GM08714 (cell line): ENCODE data around the gene ANKRD44.

ENCODE experiments used
- H3K4me3 ChIP-seq: fragments of 200-500 bp; sonication (Bioruptor generic); 2 replicates; pipeline ENCODE4 v1.5.1; 2014; ENCODE audit warnings: mild to moderate bottlenecking, low read length, inconsistent platforms
- ZNF274 ChIP-seq: IDR thresholded peaks from 2 replicates; pipeline ENCODE4 v1.6.1; 2012; ENCODE audit warnings: mild to moderate bottlenecking, low read depth, low read length

ANKRD44 gene

DNA sequence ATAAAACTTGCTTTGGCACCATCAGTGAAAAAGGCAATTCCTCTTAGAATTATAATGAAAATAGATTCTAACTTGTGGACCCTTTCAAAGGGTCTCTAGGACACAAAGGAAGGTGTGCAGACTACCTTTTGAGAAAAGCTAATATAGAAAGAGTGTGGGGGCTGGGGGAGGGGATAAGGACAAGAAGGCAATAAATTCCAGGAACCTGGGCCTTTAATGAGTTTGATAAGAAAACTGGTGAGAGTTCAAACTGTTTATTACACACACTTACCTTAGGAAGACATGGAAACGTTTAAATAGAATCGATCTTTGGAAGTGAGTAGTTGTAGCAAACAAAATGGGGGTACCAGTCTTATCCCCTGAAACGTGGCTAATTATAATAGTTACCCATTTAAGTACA lies 344.5 kb downstream of the ANKRD44 start:
- no peak for TF ChIP-seq ZNF274
- H3K4me3 ChIP-seq = no peak overlapping the region

DNA sequence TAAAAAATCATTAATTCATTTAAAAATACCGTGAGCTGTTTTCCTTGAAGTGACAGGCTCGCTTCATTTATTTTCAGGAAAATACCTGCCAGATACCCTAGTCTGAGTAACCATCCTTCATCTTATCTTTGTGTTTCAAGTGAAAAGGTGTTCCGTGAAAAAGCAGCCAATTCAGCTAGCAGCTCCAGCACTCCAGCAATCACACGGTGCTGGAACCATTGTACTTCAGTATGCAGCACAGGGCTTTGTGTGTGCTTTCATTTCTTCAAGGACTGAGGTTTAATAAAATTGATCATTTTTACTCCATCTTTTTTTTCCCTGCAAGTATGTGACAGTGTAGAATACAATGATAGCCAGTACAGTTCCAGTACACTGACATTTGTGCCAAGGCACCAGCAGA lies 344.9 kb downstream of the ANKRD44 start:
- H3K4me3 ChIP-seq = no peak overlapping the region
- no peak for TF ChIP-seq ZNF274

GRCh38 chr2:196963961-196964360 lies 346.6 kb downstream of the ANKRD44 start:
- TF ChIP-seq ZNF274 = no peak
- no peak overlapping the region for H3K4me3 ChIP-seq

GRCh38 chr2:196963043-196963442 lies 347.5 kb downstream of the ANKRD44 start:
- TF ChIP-seq ZNF274 = no peak
- H3K4me3 ChIP-seq = no peak overlapping the region

DNA sequence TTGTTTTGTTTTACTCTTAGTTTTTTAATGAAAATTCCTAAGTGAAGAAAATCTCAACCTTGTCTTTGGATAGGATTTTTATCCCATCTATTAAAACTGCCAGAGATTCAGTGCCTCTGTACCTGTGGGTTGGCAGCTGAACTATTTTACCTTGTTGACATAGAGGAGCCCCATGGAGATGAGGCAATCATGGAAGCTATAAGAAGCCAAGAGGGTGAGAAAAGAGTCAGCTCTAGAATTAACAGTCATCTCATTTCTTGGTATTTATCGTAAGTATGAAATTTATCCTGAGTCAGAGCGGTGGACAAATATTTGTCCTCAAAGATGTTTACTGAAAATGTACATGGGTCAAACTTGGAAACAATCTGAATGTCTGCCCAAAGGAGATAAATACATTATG lies 348.3 kb downstream of the ANKRD44 start:
- no peak overlapping the region for H3K4me3 ChIP-seq
- TF ChIP-seq ZNF274 = no peak

DNA sequence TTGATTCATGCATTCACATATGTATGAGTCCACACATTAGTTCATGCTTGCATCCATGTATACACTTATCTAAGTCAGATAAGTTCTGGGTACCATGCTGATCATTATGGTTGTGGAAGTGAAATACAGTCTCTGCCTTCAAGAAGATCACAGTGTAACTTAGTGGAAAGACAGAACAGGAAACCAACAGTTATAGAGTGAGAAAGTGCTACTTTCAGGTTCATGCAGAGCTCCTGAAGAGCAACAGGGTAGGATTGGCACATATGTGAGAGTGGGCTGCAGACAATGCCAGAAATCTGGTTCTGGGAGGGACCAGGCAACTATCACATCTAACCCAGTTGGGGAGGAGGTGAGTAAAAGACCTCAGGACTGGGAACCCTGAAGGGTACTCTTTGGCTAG lies 348.7 kb downstream of the ANKRD44 start:
- no peak overlapping the region for H3K4me3 ChIP-seq
- no peak for TF ChIP-seq ZNF274

GRCh38 chr2:196959734-196960338 lies 350.7 kb downstream of the ANKRD44 start:
- H3K4me3 ChIP-seq = no peak overlapping the region
- no peak for TF ChIP-seq ZNF274

- no peak overlapping the region for H3K4me3 ChIP-seq
- TF ChIP-seq ZNF274 = no peak
Observed at GRCh38 chr2:196959281-196959680, 351.3 kb downstream of the ANKRD44 start.

DNA sequence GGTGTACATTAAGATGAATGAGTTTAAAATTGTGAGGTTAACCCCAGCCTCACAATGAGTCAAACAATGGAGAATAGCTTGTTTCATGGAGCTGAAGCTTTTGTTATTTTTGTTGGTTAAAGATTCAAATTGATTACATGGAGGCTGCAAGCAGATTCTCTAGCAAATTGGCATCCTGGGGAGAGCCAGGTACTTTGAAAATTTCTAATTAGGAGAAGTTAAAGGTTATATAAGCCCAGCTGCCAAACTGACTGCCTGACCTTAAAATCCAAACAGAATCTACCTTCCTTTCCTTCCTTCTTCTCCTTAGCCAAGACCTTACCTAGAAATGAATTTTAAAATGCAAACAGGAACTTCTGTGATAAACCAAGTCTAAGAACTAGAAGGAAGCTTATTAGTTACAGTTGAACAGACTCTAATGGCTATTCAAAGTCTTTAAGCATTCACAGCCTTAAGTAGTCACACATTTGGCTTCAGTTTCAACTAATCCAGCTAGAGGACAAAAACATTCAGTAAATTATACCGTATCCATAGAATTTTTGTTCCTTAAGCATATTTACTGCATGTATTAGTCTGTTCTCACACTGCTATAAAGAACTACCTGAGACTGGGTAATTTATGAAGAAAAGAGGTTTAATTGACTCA lies 352.6 kb downstream of the ANKRD44 start:
- TF ChIP-seq ZNF274 = no peak
- H3K4me3 ChIP-seq = no peak overlapping the region

DNA sequence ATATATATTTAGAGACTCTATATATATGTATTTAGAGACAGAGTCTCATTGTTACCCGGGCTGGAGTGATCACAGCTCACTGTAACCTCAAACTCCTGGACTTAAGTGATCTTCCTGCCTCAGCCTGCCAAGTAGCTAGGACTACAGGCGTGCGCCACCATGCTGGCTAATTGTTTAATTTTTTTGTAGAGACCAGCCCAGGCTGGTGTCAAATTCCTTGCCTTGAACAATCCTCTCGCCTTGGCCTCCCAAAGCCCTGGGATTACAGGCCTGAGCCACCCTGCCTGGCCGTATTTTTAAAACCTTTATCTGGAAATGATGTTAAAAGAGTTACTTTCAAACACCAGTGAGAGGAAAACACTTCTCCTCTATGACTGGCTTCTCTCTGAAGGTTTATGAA lies 353.1 kb downstream of the ANKRD44 start:
- no peak overlapping the region for H3K4me3 ChIP-seq
- no peak for TF ChIP-seq ZNF274

DNA sequence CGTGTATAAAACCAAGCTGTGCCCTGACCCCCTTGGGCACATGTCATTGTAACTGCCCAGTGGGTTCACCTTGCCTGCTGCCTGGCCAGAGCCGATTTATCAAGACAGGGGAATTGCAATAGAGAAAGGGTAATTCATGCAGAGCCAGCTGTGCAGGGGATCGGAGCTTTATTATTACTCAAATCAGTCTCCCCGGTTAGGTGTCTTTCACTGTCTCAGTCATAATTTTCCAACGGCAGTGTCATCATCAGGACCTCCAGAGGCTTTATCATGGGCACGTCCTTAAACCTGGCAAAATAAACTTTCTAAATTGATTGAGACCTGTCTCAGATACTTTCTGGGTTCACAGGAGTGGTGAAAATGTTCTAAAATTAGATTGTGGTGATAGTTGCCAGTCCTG lies 354.5 kb downstream of the ANKRD44 start:
- TF ChIP-seq ZNF274 = no peak
- H3K4me3 ChIP-seq = no peak overlapping the region

DNA sequence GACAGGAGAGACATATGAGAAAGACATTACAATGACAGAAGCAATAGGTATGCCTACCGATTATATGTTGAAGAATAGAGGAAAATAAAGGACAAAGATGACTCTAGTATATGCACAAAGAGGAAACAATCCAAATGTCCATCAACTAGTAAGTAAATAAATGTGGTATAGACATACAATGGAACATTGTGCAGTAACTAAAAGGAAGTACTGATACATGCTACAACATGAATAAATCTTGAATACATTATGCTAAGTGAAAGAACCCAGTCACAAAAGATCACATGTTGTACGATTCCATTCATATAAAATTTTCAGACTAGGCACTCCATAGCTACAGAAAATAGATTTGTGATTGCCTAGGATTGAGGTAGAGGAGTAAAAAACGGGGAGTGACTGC lies 355.5 kb downstream of the ANKRD44 start:
- no peak overlapping the region for H3K4me3 ChIP-seq
- TF ChIP-seq ZNF274 = no peak

DNA sequence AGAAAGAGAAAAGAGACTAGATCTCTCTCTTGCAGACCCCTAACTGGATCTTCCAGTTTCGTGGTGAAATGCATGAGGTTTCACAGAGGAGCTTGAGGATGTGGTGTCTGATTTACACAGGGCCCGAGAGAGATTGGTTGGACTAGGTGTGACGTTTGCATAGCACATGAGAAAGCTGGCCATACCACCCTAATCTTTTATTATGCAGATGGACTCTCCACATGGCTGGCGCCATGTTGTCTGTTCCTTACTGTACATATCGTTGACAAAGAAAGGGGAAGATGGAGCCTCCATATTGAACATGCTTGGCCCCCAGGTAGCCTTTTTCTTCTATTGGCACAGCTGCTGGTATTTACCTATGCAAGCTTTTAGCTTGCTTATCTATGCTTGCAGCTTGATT lies 356.6 kb downstream of the ANKRD44 start:
- no peak for TF ChIP-seq ZNF274
- no peak overlapping the region for H3K4me3 ChIP-seq

GRCh38 chr2:196952936-196953335 lies 357.6 kb downstream of the ANKRD44 start:
- no peak for TF ChIP-seq ZNF274
- no peak overlapping the region for H3K4me3 ChIP-seq

- no peak for TF ChIP-seq ZNF274
- H3K4me3 ChIP-seq = no peak overlapping the region
Observed at GRCh38 chr2:196951973-196952372, 358.6 kb downstream of the ANKRD44 start.

DNA sequence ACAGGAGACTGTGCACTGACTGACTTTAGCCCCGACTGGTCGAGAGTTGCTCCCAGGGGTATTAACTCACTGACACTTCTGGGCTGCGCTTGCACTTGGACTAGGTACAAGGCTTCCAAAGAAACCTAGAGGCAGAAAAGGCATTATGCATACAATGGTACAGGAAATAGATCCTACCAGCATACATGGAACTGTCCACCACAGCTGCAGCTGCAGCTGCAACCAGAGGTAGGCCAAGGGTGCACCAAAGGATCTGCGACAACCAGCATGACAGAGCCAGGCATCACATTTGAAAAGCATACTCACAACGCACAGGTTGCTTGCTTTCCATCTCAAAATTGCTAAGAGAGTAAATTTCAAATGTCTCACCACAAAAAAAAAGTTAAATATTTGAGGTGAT lies 361.5 kb downstream of the ANKRD44 start:
- H3K4me3 ChIP-seq = no peak overlapping the region
- TF ChIP-seq ZNF274 = no peak
